Neural progenitor cell (in vitro differentiated cells): ENCODE measurements around the gene COL8A2. TPM values are rescaled to one million over a fixed set of nuclear protein-coding genes. Genes with fewer than 3 reads are reported as not detected.

Experiments used
- DNase-seq: peaks from one replicate; pipeline ENCODE4 v3.0.0-alpha.2; 2016; ENCODE audit warnings: low spot score
- H2AFZ ChIP-seq: fragments of 200-600 bp; sonication (generic); replicated peaks from 2 replicates; pipeline ENCODE4 v1.6.1; 2016; ENCODE audit warnings: antibody characterized with exemption
- H3F3A ChIP-seq: fragments of 200-600 bp; sonication (generic); 2 replicates; pipeline ENCODE4 v1.6.1; 2016; ENCODE audit warnings: antibody characterized with exemption, low read depth
- H3K27ac ChIP-seq: fragments of 200-600 bp; sonication (generic); 2 replicates; pipeline ENCODE4 v1.5.1; 2016; ENCODE audit warnings: mild to moderate bottlenecking
- H3K27me3 ChIP-seq: fragments of 200-600 bp; sonication (generic); 2 replicates; pipeline ENCODE4 v1.6.1; 2016; ENCODE audit warnings: mild to moderate bottlenecking, moderate library complexity
- H3K36me3 ChIP-seq: fragments of 200-600 bp; sonication (generic); 2 replicates; pipeline ENCODE4 v1.5.1; 2016
- H3K4me1 ChIP-seq: fragments of 200-600 bp; sonication (generic); 2 replicates; pipeline ENCODE4 v1.6.1; 2016; ENCODE audit warnings: mixed run types
- H3K4me2 ChIP-seq: fragments of 200-600 bp; sonication (generic); 2 replicates; pipeline ENCODE4 v1.6.1; 2016
- H3K4me3 ChIP-seq: fragments of 200-600 bp; sonication (generic); 2 replicates; pipeline ENCODE4 v1.5.1; 2016
- H3K79me2 ChIP-seq: fragments of 200-600 bp; sonication (generic); 2 replicates; pipeline ENCODE4 v1.6.1; 2016; ENCODE audit warnings: low read depth
- H3K9ac ChIP-seq: fragments of 200-600 bp; sonication (generic); 2 replicates; pipeline ENCODE4 v1.6.1; 2016
- H3K9me3 ChIP-seq: fragments of 200-600 bp; sonication (generic); 2 replicates; pipeline ENCODE4 v1.5.1; 2016; ENCODE audit warnings: low read depth
- H4K20me1 ChIP-seq: fragments of 200-600 bp; sonication (generic); 2 replicates; pipeline ENCODE4 v1.6.1; 2016; ENCODE audit warnings: low read depth
- H3K27ac Mint-ChIP-seq: 3 replicates; pipeline ENCODE4 v1.8.0; 2021; ENCODE audit warnings: mixed read lengths
- H3K27me3 Mint-ChIP-seq: 2 replicates; pipeline ENCODE4 v1.8.0; 2022; ENCODE audit warnings: low read depth, mild to moderate bottlenecking, inconsistent platforms, moderate library complexity, mixed read lengths; ENCODE audit not compliant: insufficient read depth
- H3K36me3 Mint-ChIP-seq: 3 replicates; pipeline ENCODE4 v1.8.0; 2021; ENCODE audit warnings: mixed read lengths
- H3K4me1 Mint-ChIP-seq: 3 replicates; pipeline ENCODE4 v1.8.0; 2021; ENCODE audit warnings: mixed read lengths
- H3K4me3 Mint-ChIP-seq: 3 replicates; pipeline ENCODE4 v1.8.0; 2021; ENCODE audit warnings: mild to moderate bottlenecking, moderate library complexity, mixed read lengths
- H3K9me3 Mint-ChIP-seq: 3 replicates; pipeline ENCODE4 v1.8.0; 2020; ENCODE audit warnings: mixed read lengths
- CTCF ChIP-seq: fragments of 200-600 bp; sonication (generic); IDR thresholded peaks from 2 replicates; pipeline ENCODE4 v1.5.1; 2017; ENCODE audit warnings: antibody characterized with exemption, mild to moderate bottlenecking
- EZH2 ChIP-seq: fragments of 200-600 bp; sonication (generic); IDR thresholded peaks from 2 replicates; pipeline ENCODE4 v1.6.1; 2017; ENCODE audit warnings: antibody characterized with exemption, mild to moderate bottlenecking, moderate library complexity
- EZH2phosphoT487 ChIP-seq: fragments of 200-600 bp; sonication (generic); IDR thresholded peaks from 2 replicates; pipeline ENCODE4 v1.6.1; 2017; ENCODE audit warnings: antibody characterized with exemption
- total RNA-seq: library from RNA; depleted of rRNA; stranded (reverse); fragments of >200 nt; gene quantifications from 2 replicates; pipeline ENCODE4 v1.2.3, GENCODE V29; 2015; ENCODE audit warnings: low replicate concordance

Gene COL8A2
- total RNA-seq, 1 donor from 2014 or later = not detected

GRCh38 chr1:36142121-36142520, 17.1 kb upstream of the COL8A2 start:
- peaks cover 2% of the 10 kb centered on the region for H3K27me3 Mint-ChIP-seq
- H3K9ac ChIP-seq = no peak overlapping the region
- H4K20me1 ChIP-seq = no peaks in the 10 kb centered on the region
- H3F3A ChIP-seq = no peaks in the 10 kb centered on the region
- DNase-seq = no peak
- no peak for TF ChIP-seq EZH2
- TF ChIP-seq EZH2phosphoT487 = no peak
- no peak for TF ChIP-seq CTCF
- no peak overlapping the region for H3K4me3 ChIP-seq
- H3K9me3 Mint-ChIP-seq = peaks cover 2% of the 10 kb centered on the region
- H3K4me1 ChIP-seq = no peaks in the 10 kb centered on the region
- H3K4me3 Mint-ChIP-seq = no peak overlapping the region
- H3K27ac ChIP-seq = no peak overlapping the region
- H3K79me2 ChIP-seq = peaks cover 16% of the 10 kb centered on the region
- H3K4me1 Mint-ChIP-seq = no peaks in the 10 kb centered on the region
- no peak overlapping the region for H2AFZ ChIP-seq
- no peaks in the 10 kb centered on the region for H3K27me3 ChIP-seq
- no peak overlapping the region for H3K4me2 ChIP-seq
- H3K27ac Mint-ChIP-seq = no peak overlapping the region
- no peaks in the 10 kb centered on the region for H3K9me3 ChIP-seq
- H3K36me3 ChIP-seq = no peaks in the 10 kb centered on the region
- peaks cover 13% of the 10 kb centered on the region for H3K36me3 Mint-ChIP-seq

GRCh38 chr1:36139521-36139920, 14.5 kb upstream of the COL8A2 start:
- TF ChIP-seq EZH2 = no peak
- TF ChIP-seq EZH2phosphoT487 = no peak
- TF ChIP-seq CTCF = no peak
- no peak overlapping the region for H3K4me2 ChIP-seq
- no peaks in the 10 kb centered on the region for H4K20me1 ChIP-seq
- H3K9me3 ChIP-seq = no peaks in the 10 kb centered on the region
- Mint-ChIP-seq H3K9me3 (no peaks in the 10 kb centered on the region), H3K36me3 (peaks cover 8% of the 10 kb centered on the region), H3K4me1 (peaks cover 2% of the 10 kb centered on the region), H3K27me3 (peaks cover 2% of the 10 kb centered on the region), H3K4me3 (no peak overlapping the region), H3K27ac (no peak overlapping the region)
- H3K27ac ChIP-seq = no peak overlapping the region
- no peaks in the 10 kb centered on the region for H3F3A ChIP-seq
- no peaks in the 10 kb centered on the region for H3K36me3 ChIP-seq
- H3K4me1 ChIP-seq = no peaks in the 10 kb centered on the region
- no peak for DNase-seq
- H2AFZ ChIP-seq = no peak overlapping the region
- H3K27me3 ChIP-seq = no peaks in the 10 kb centered on the region
- peaks cover 11% of the 10 kb centered on the region for H3K79me2 ChIP-seq
- H3K4me3 ChIP-seq = no peak overlapping the region
- no peak overlapping the region for H3K9ac ChIP-seq

GRCh38 chr1:36137776-36138175, 12.8 kb upstream of the COL8A2 start:
- H3K27ac ChIP-seq = no peak overlapping the region
- H4K20me1 ChIP-seq = no peaks in the 10 kb centered on the region
- no peaks in the 10 kb centered on the region for H3K4me1 ChIP-seq
- Mint-ChIP-seq H3K36me3 (peaks cover 8% of the 10 kb centered on the region), H3K27ac (no peak overlapping the region), H3K27me3 (no peaks in the 10 kb centered on the region), H3K9me3 (no peaks in the 10 kb centered on the region), H3K4me1 (peaks cover 7% of the 10 kb centered on the region), H3K4me3 (no peak overlapping the region)
- H2AFZ ChIP-seq = no peak overlapping the region
- H3K27me3 ChIP-seq = no peaks in the 10 kb centered on the region
- no peak for TF ChIP-seq EZH2phosphoT487
- no peak for TF ChIP-seq EZH2
- no peak for TF ChIP-seq CTCF
- H3K36me3 ChIP-seq = no peaks in the 10 kb centered on the region
- H3K9me3 ChIP-seq = no peaks in the 10 kb centered on the region
- no peak overlapping the region for H3K4me2 ChIP-seq
- H3K4me3 ChIP-seq = no peak overlapping the region
- H3K79me2 ChIP-seq = peaks cover 7% of the 10 kb centered on the region
- DNase-seq = no peak
- H3F3A ChIP-seq = no peaks in the 10 kb centered on the region
- H3K9ac ChIP-seq = no peak overlapping the region
